ENCODE measurements around the gene DNAJC4.

The DNAJC4 gene

GRCh38 chr11:64225608-64226506 is 4.5 kb upstream of the DNAJC4 start, which contains the start of the genes NUDT22 and TRPT1:
NUDT22 (plus strand) TSS chr11:64226274; CDS start chr11:64226653, 379 bp downstream.
TRPT1 (minus strand) TSS chr11:64226186; CDS start chr11:64225860, 326 bp downstream.
- peak; percentile 95 for DNase-seq (ENCODE audit: low spot score)
- TF ChIP-seq CTCF (IDR thresholded peaks at IDR 0.05) = no peak
- peak within 1 kb of the TSS; percentile 86 for H3K4me3 ChIP-seq

GRCh38 chr11:64226507-64227051 is 3.8 kb upstream of the DNAJC4 start:
- peak; percentile 79 for DNase-seq (ENCODE audit: low spot score)
- TF ChIP-seq CTCF (IDR thresholded peaks at IDR 0.05) = no peak
- Histone ChIP-seq H3K4me3 (peak overlapping the region; percentile 86), H3K27ac (peak overlapping the region; percentile 93)

More at GRCh38 chr11:64225608-64226506, 4.5 kb upstream of the DNAJC4 start, which contains the start of the genes NUDT22 and TRPT1:
- H3K27ac ChIP-seq = peak within 1 kb of the TSS; percentile 93

- Histone ChIP-seq H3K4me3 (peak overlapping the region; percentile 86), H3K27ac (peak overlapping the region in 1 of 2 donors; percentile 93)
- DNase-seq (ENCODE audit: low spot score) = no peak
- TF ChIP-seq CTCF (IDR thresholded peaks at IDR 0.05) = no peak
These were observed 2.9 kb upstream of the DNAJC4 start for GRCh38 chr11:64227405-64227956.

- no peak for DNase-seq (ENCODE audit: low spot score)
- H3K27ac ChIP-seq = peak overlapping the region; percentile 93 to 95
- no peak for TF ChIP-seq CTCF (IDR thresholded peaks at IDR 0.05)
These were observed 1.1 kb upstream of the DNAJC4 start for GRCh38 chr11:64229090-64229743.

GRCh38 chr11:64229744-64230170 is 591 bp upstream of the DNAJC4 start:
- peak overlapping the region; percentile 75 for H3K4me3 ChIP-seq
- H3K27ac ChIP-seq = peak overlapping the region; percentile 93 to 95
- DNase-seq (ENCODE audit: low spot score) = no peak
- TF ChIP-seq CTCF (IDR thresholded peaks at IDR 0.05) = no peak

More at GRCh38 chr11:64229090-64229743, 1.1 kb upstream of the DNAJC4 start:
- peak overlapping the region; percentile 75 for H3K4me3 ChIP-seq

- H3K27ac ChIP-seq = peak overlapping the region; percentile 93 to 95
- peak overlapping the region; percentile 75 for H3K4me3 ChIP-seq
- DNase-seq (ENCODE audit: low spot score) = no peak
- TF ChIP-seq CTCF (IDR thresholded peaks at IDR 0.05) = no peak
These were observed 627 bp downstream of the DNAJC4 start for GRCh38 chr11:64230985-64231365.

All from coronary artery (tissue), 2 donors.